Cerebellar nuclear complex (tissue), 1 donor: Measurements from ENCODE around the gene SHISA4.
"Not testable (repeated sequence)": the region's sequence is repeated elsewhere in the genome, so short reads cannot be mapped to it uniquely, and the experiment has no call there.

Experiments used
- DNase-seq, 2 experiments: peaks; one replicate each; lab custom pipeline; 2025; lab: John Stamatoyannopoulos, UW

SHISA4 gene

GRCh38 chr1:201928266-201928665 is 39.6 kb downstream of the SHISA4 start:
- DNase-seq = no peak

- DNase-seq = no peak
These were observed 41.4 kb downstream of the SHISA4 start for GRCh38 chr1:201930137-201930536.

DNA sequence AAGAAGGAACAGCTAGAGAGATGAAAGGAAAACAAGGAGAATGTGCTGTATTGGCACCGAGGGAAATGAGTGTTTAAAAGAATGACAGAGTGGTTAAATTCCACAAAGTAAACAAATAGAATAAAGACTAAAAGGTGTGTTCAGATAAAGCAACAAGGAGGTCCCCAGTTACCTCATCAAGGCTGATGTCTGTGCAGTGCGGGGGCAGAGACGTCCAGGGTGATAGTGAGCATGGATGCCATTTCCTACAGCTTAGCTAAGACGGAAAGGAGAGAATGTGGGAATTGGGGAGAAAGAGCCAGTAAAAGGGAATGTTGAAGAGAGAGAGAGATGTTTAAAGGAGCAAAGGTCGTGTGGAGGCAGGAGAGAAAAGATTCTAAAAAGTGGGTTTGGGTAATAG is 42.1 kb downstream of the SHISA4 start:
- DNase-seq = no peak

- no peak for DNase-seq
These were observed 45.2 kb downstream of the SHISA4 start for GRCh38 chr1:201933840-201934430.

DNA sequence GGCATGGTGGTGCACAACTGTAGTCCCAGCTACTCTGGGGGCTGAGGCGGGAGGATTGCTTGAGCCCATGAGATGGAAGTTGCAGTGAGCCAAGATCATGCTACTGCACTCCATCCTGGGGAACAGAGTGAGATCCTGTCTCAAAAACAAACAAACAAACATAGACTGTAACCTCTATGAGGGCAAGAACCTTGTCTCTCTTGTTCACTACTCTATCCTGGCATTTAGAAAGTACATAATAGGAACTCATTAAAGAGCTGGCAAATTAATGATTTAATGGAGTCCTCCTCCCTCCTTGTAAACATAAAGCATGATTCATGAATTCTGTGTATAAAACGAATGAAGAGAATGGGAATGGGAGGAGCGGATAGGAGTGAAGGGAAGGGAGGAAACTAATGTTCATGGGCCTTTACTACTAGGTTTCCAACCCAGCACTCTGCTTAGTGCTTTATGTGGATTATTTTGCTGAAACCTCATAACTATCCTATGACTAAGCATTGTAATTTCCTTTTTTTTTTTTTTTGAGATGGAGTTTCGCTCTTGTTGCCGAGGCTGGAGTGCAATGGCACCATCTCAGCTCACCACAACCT is 49.0 kb downstream of the SHISA4 start:
- DNase-seq = no peak

DNA sequence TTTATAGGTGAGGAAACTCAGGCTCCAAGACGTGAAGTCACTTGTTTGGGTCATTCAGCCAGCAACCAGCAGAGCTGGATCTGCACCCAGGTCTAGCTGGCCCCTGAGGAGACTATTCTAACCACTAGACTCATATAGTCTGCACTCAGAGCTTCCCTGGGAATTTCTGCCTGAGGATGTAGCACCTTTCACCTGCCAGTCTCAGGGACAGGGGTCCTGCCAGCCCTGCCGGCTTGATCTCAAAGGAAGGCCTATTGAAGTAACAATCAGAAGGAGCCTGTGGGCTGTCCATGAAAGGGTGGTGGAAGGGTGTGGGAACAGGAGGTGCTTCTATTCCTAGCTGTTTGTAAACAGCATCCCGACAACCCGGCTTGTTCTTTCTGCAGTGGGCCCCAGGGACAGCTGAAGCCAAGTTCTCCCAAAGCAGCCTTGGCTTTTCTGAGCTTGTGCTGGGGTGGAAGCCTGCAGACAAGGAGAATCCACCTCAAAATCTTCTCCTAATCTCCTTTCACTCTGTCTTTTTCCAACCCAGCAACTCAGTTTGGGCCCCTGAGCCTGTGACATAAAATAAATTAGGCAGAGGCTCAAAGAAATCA is 49.8 kb downstream of the SHISA4 start:
- DNase-seq = no peak

DNA sequence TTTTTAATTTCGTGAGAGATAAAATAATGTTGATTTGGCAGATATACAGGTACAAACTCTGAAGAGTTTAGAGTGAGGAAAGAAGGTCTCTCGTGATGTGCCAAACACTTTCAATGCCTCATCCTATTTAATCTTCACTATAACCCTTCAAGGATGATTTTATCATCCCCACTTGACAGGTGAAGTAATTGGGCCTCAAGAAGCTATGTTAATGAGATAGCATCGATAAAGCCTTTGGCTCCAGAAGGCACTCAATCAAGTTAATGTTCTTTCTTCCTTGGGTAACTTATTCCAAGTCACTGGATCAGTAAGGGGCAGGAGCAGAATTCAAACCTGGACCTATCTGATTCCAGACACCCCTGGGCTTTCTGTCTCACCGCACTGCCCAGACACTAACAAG is 50.5 kb downstream of the SHISA4 start:
- no peak for DNase-seq

DNA sequence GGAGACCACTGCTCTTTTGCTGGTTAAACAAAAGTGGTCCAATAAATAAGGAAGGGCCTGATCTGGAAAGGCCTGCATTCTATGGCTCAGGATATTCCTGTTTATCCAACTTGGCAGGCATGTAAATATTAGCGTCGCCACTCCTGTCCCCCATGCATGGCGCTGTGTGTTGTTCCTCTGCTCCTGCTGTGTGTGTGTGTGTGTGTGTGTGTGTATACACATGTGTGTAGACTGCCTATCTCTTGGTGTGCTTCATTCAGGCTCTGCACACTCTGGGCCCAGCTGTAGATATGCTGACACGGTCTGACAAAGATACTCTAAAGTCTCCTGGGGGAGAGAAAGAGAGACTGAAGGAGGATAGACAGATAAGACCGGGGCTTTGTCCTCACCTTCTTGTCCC is 50.9 kb downstream of the SHISA4 start:
- no peak for DNase-seq

DNA sequence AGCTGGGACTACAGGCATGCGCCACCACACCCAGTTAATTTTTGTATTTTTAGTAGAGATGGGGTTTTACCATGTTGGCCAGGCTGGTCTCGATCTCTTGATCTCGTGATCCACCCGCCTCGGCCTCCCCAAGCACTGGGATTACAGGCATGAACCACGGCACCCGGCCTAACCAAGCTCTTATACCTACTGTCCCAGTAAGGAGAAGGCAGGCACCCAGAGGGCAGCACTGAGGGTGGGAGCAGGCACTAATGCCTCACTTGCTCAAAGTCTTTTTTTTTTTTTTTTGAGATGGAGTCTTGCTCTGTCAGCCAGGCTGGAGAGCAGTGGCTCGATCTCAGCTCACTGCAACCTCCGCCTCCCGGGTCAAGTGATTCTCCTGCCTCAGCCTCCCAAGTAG is 51.6 kb downstream of the SHISA4 start:
- not testable (repeated sequence) for DNase-seq

- no peak for DNase-seq
These were observed 52.9 kb downstream of the SHISA4 start for GRCh38 chr1:201941420-201942128.

DNA sequence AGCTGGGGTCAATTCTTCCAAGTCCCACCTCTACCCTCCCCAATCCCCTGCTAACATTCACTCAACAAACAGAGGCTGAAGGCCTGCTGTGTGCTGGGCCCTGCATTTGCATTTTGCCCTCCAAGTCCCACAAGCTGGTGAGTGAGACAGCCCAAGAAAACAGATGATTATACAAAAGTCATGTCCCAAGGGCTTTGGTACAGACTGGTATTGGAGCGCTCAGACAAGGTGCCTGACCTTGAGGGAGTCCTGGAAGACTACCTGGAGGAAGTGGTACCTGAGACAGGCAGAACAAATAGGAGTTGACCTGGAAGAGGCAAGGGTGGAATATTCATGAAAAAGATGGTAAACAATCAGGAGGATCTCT is 53.4 kb downstream of the SHISA4 start:
- DNase-seq = no peak
